T-helper 2 cell treated with Interferon-gamma antibody and Interleukin-4, amounts not matched to agents 100 ng/mL and 5 ng/mL, for 36 hours (primary cell): ENCODE data around the gene ZNF503. TPM values are rescaled to one million over a fixed set of nuclear protein-coding genes. Genes with fewer than 3 reads are reported as not detected.
"Not testable (repeated sequence)": the region's sequence is repeated elsewhere in the genome, so short reads cannot be mapped to it uniquely, and the experiment has no call there.

Source experiments
- intact Hi-C: fragments of 100-400 bp; cut with micrococcal nuclease; formaldehyde crosslinking; loops from one replicate; pipeline ENCODE4 v1.15.1; 2023
- total RNA-seq: library from RNA; stranded (reverse); gene quantifications from 2 replicates; pipeline ENCODE4 v1.2.3, GENCODE V29; 2022

The ZNF503 gene
- total RNA-seq, 1 donor from 2014 or later, result 0.07 TPM

- intact Hi-C loops, result no loop called here
Observed at GRCh38 chr10:75395932-75396630, 5.5 kb downstream of the ZNF503 start.

GRCh38 chr10:75395066-75395931 is 6.3 kb downstream of the ZNF503 start:
- intact Hi-C loops, result no loop called here

- intact Hi-C loops, result no loop called here
Observed at GRCh38 chr10:75394221-75394620, 7.3 kb downstream of the ZNF503 start.

- intact Hi-C loops, result no loop called here
Observed at GRCh38 chr10:75392744-75393143, 8.8 kb downstream of the ZNF503 start.

GRCh38 chr10:75392271-75392670 is 9.3 kb downstream of the ZNF503 start:
- intact Hi-C loops, result no loop called here

- intact Hi-C loops, result no loop called here
Observed at GRCh38 chr10:75390178-75390577, 11.4 kb downstream of the ZNF503 start.

- intact Hi-C loops, result no loop called here
Observed at GRCh38 chr10:75388082-75388481, 13.5 kb downstream of the ZNF503 start.

GRCh38 chr10:75386128-75386527 is 15.4 kb downstream of the ZNF503 start:
- intact Hi-C loops, result no loop called here

- intact Hi-C loops, result no loop called here
Observed at GRCh38 chr10:75379817-75380216, 21.7 kb downstream of the ZNF503 start.

- intact Hi-C loops, result no loop called here
Observed at GRCh38 chr10:75379212-75379724, 22.3 kb downstream of the ZNF503 start.

- intact Hi-C loops, result no loop called here
Observed at GRCh38 chr10:75378379-75378778, 23.2 kb downstream of the ZNF503 start.

GRCh38 chr10:75377869-75378268 is 23.7 kb downstream of the ZNF503 start:
- intact Hi-C loops, result no loop called here

GRCh38 chr10:75375838-75376237 is 25.7 kb downstream of the ZNF503 start:
- intact Hi-C loops, result no loop called here

- intact Hi-C loops, result no loop called here
Observed at GRCh38 chr10:75371010-75371409, 30.6 kb downstream of the ZNF503 start.

GRCh38 chr10:75369838-75370237 is 31.7 kb downstream of the ZNF503 start:
- intact Hi-C loops, result not testable (repeated sequence)

- intact Hi-C loops, result no loop called here
Observed at GRCh38 chr10:75367901-75368300, 33.7 kb downstream of the ZNF503 start.

- intact Hi-C loops, result no loop called here
Observed at GRCh38 chr10:75367021-75367487, 34.5 kb downstream of the ZNF503 start.

- intact Hi-C loops, result no loop called here
Observed at GRCh38 chr10:75363431-75363830, 38.1 kb downstream of the ZNF503 start.

- intact Hi-C loops, result not testable (repeated sequence)
Observed at GRCh38 chr10:75359876-75360275, 41.7 kb downstream of the ZNF503 start.

GRCh38 chr10:75358835-75359421 is 42.6 kb downstream of the ZNF503 start:
- intact Hi-C loops, result no loop called here

GRCh38 chr10:75358132-75358531 is 43.4 kb downstream of the ZNF503 start:
- intact Hi-C loops, result no loop called here

GRCh38 chr10:75357500-75357899 is 44.1 kb downstream of the ZNF503 start:
- intact Hi-C loops, result no loop called here
